MM.1S (cell line): Measurements from ENCODE around the gene TDRD6.

Experiments used
- DNase-seq: peaks from one replicate; pipeline ENCODE4 v3.0.0-alpha.2; 2015
- H2AFZ ChIP-seq: fragments of 300-600 bp; sonication (generic); 2 replicates; pipeline ENCODE4 v1.6.0; 2016; ENCODE audit warnings: antibody characterized with exemption, low read length
- H3F3A ChIP-seq: fragments of 300-600 bp; sonication (generic); 2 replicates; pipeline ENCODE4 v1.6.1; 2016; ENCODE audit warnings: mild to moderate bottlenecking, antibody characterized with exemption, low read length, moderate library complexity, mixed read lengths; ENCODE audit not compliant: insufficient read depth
- H3K27ac ChIP-seq: fragments of 300-600 bp; sonication (generic); 2 replicates; pipeline ENCODE4 v1.5.1; 2016; ENCODE audit warnings: mild to moderate bottlenecking, low read length
- H3K27me3 ChIP-seq: fragments of 300-600 bp; sonication (generic); replicated peaks from 2 replicates; pipeline ENCODE4 v1.6.0; 2016; ENCODE audit warnings: low read length; ENCODE audit not compliant: insufficient read depth
- H3K36me3 ChIP-seq: fragments of 300-600 bp; sonication (generic); replicated peaks from 2 replicates; pipeline ENCODE4 v1.6.1; 2016; ENCODE audit warnings: mild to moderate bottlenecking, low read length, mixed read lengths; ENCODE audit not compliant: insufficient read depth
- H3K4me1 ChIP-seq: fragments of 300-600 bp; sonication (generic); 2 replicates; pipeline ENCODE4 v1.6.1; 2016; ENCODE audit warnings: low read length, mixed read lengths
- H3K4me2 ChIP-seq: fragments of 300-600 bp; sonication (generic); 2 replicates; pipeline ENCODE4 v1.6.0; 2016; ENCODE audit warnings: low read depth, low read length
- H3K4me3 ChIP-seq: fragments of 300-600 bp; sonication (generic); 2 replicates; pipeline ENCODE4 v1.5.1; 2016; ENCODE audit warnings: low read length, mixed read lengths
- H3K79me2 ChIP-seq: fragments of 300-600 bp; sonication (generic); 2 replicates; pipeline ENCODE4 v1.6.1; 2016; ENCODE audit warnings: mixed run types, low read length, mixed read lengths
- H3K9ac ChIP-seq: fragments of 300-600 bp; sonication (generic); 2 replicates; pipeline ENCODE4 v1.6.1; 2016; ENCODE audit warnings: low read length, mixed read lengths
- H3K9me2 ChIP-seq: fragments of 300-600 bp; sonication (generic); replicated peaks from 2 replicates; pipeline ENCODE4 v1.6.1; 2016; ENCODE audit warnings: mild to moderate bottlenecking, low read length, mixed read lengths; ENCODE audit not compliant: insufficient read depth
- H3K9me3 ChIP-seq: fragments of 300-600 bp; sonication (generic); replicated peaks from 2 replicates; pipeline ENCODE4 v1.6.1; 2016; ENCODE audit warnings: mild to moderate bottlenecking, low read length, mixed read lengths; ENCODE audit not compliant: insufficient read depth
- H4K20me1 ChIP-seq: fragments of 300-600 bp; sonication (generic); 2 replicates; pipeline ENCODE4 v1.6.1; 2016; ENCODE audit warnings: mild to moderate bottlenecking, low read length, moderate library complexity, mixed read lengths; ENCODE audit not compliant: insufficient read depth
- CTCF ChIP-seq: fragments of 300-600 bp; sonication (generic); IDR thresholded peaks from 2 replicates; pipeline ENCODE4 v1.5.1; 2016; ENCODE audit warnings: antibody characterized with exemption, low read length, mixed read lengths
- EZH2 ChIP-seq: fragments of 300-600 bp; sonication (generic); optimal IDR thresholded peaks from 2 replicates; pipeline ENCODE3; 2017; ENCODE audit warnings: low read depth, mild to moderate bottlenecking, antibody characterized with exemption, low read length, mixed read lengths
- EZH2phosphoT487 ChIP-seq: fragments of 300-600 bp; sonication (generic); IDR thresholded peaks from 2 replicates; pipeline ENCODE4 v1.6.1; 2018; ENCODE audit warnings: antibody characterized with exemption, low read length

Gene TDRD6

GRCh38 chr6:46715141-46715540, 27.5 kb downstream of the TDRD6 start:
- TF ChIP-seq EZH2phosphoT487 (no peak), EZH2 (no peak), CTCF (no peak)
- Histone ChIP-seq H3K9ac (no peak overlapping the region), H3K36me3 (no peaks in the 10 kb centered on the region), H3K27me3 (no peaks in the 10 kb centered on the region), H3K4me1 (no peaks in the 10 kb centered on the region), H3K9me2 (no peaks in the 10 kb centered on the region), H2AFZ (no peak overlapping the region), H4K20me1 (no peaks in the 10 kb centered on the region), H3K9me3 (no peaks in the 10 kb centered on the region), H3K79me2 (no peaks in the 10 kb centered on the region), H3K4me2 (no peak overlapping the region), H3F3A (no peaks in the 10 kb centered on the region), H3K4me3 (no peak overlapping the region), H3K27ac (no peak overlapping the region)
- DNase-seq: no peak

GRCh38 chr6:46719099-46719498, 31.4 kb downstream of the TDRD6 start:
- Histone ChIP-seq H3K4me1 (no peaks in the 10 kb centered on the region), H3K9me2 (no peaks in the 10 kb centered on the region), H3K9me3 (no peaks in the 10 kb centered on the region), H2AFZ (no peak overlapping the region), H3K27me3 (no peaks in the 10 kb centered on the region), H4K20me1 (no peaks in the 10 kb centered on the region), H3K4me3 (no peak overlapping the region), H3K9ac (no peak overlapping the region), H3F3A (no peaks in the 10 kb centered on the region), H3K79me2 (no peaks in the 10 kb centered on the region), H3K27ac (no peak overlapping the region), H3K36me3 (no peaks in the 10 kb centered on the region), H3K4me2 (no peak overlapping the region)
- no peak for DNase-seq
- no peak for TF ChIP-seq CTCF
- no peak for TF ChIP-seq EZH2
- no peak for TF ChIP-seq EZH2phosphoT487

- Histone ChIP-seq H3K27ac (no peak overlapping the region), H3K9me2 (no peaks in the 10 kb centered on the region), H3K79me2 (no peaks in the 10 kb centered on the region), H3K36me3 (no peaks in the 10 kb centered on the region), H4K20me1 (no peaks in the 10 kb centered on the region), H3K9ac (no peak overlapping the region), H3F3A (no peaks in the 10 kb centered on the region), H3K4me3 (no peak overlapping the region), H3K9me3 (no peaks in the 10 kb centered on the region), H3K4me2 (no peak overlapping the region), H3K27me3 (no peaks in the 10 kb centered on the region), H3K4me1 (no peaks in the 10 kb centered on the region), H2AFZ (no peak overlapping the region)
- DNase-seq: no peak
- TF ChIP-seq EZH2: no peak
- TF ChIP-seq CTCF: no peak
- TF ChIP-seq EZH2phosphoT487: no peak
Measured at GRCh38 chr6:46720401-46720800, 32.7 kb downstream of the TDRD6 start.
